BLaER1 (cell line): Measurements from ENCODE around the gene TMEM134.

Experiments
- H3K27ac ChIP-seq: shearing (Covaris generic); formaldehyde crosslinking; 2 replicates; pipeline ENCODE4 v1.8.1; 2022
- H3K27me3 ChIP-seq: shearing (Covaris generic); formaldehyde crosslinking; 2 replicates; pipeline ENCODE4 v1.8.1; 2022
- H3K36me3 ChIP-seq: shearing (Covaris generic); formaldehyde crosslinking; 2 replicates; pipeline ENCODE4 v1.8.1; 2022
- H3K4me1 ChIP-seq: shearing (Covaris generic); formaldehyde crosslinking; 2 replicates; pipeline ENCODE4 v1.8.1; 2022
- H3K4me2 ChIP-seq: shearing (Covaris generic); formaldehyde crosslinking; 2 replicates; pipeline ENCODE4 v1.8.1; 2022
- H3K4me3 ChIP-seq: shearing (Covaris generic); formaldehyde crosslinking; 2 replicates; pipeline ENCODE4 v1.8.1; 2022
- H3K9ac ChIP-seq: shearing (Covaris generic); formaldehyde crosslinking; 2 replicates; pipeline ENCODE4 v1.8.1; 2022
- H3K9me3 ChIP-seq: shearing (Covaris generic); formaldehyde crosslinking; 2 replicates; pipeline ENCODE4 v1.8.1; 2022
- H4K20me1 ChIP-seq: shearing (Covaris generic); formaldehyde crosslinking; 2 replicates; pipeline ENCODE4 v1.8.1; 2022
- Cebpa-rat ChIP-seq: shearing (Covaris generic); IDR thresholded peaks from 2 replicates; pipeline ENCODE4 v1.8.1; 2022

TMEM134 gene

DNA sequence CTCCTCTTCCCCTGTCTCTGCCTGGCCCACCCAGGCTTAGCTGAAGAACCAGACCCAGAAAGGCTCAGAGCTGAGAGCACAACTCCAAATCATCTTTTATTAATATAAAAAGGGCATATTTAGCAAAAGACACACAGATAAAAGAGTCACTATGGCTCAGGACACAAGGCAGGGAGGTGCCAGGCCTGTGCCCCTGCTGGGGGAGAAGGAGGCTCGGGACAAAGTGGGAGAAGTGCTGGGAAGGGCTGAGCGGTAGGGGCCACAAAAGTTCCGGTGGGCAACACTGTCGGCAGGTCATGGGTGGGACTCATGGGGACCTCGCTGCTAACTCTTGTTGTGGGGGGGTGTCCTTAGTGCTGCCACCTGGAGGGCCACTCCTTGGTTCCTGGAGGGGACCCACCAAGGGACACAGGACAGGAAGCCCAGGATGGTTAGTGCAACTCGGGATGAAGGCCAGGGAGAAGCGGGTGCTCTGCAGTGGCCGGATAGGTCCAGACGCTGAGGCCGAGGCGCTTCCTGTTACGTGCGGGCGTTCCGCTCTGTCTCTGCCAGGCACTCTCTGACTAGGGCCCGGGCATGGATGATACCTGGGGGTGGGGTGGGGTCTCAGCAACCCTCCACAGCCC is 37.5 kb upstream of the TMEM134 start:
- Histone ChIP-seq H4K20me1 (peaks cover 51% of the 10 kb centered on the region), H3K4me3 (peak overlapping the region; percentile 82; the same call in 1 of the 2 replicates), H3K9me3 (no peaks in the 10 kb centered on the region), H3K4me1 (peaks cover 55% of the 10 kb centered on the region), H3K9ac (peak overlapping the region; percentile 81), H3K36me3 (peaks cover 17% of the 10 kb centered on the region), H3K27ac (0 out of 2 replicates have a peak overlapping the region, but pooled peaks have one; percentile 22), H3K4me2 (peak overlapping the region; percentile 94), H3K27me3 (peaks cover 9% of the 10 kb centered on the region; the same call in 1 of the 2 replicates)
- no peak for TF ChIP-seq Cebpa-rat

DNA sequence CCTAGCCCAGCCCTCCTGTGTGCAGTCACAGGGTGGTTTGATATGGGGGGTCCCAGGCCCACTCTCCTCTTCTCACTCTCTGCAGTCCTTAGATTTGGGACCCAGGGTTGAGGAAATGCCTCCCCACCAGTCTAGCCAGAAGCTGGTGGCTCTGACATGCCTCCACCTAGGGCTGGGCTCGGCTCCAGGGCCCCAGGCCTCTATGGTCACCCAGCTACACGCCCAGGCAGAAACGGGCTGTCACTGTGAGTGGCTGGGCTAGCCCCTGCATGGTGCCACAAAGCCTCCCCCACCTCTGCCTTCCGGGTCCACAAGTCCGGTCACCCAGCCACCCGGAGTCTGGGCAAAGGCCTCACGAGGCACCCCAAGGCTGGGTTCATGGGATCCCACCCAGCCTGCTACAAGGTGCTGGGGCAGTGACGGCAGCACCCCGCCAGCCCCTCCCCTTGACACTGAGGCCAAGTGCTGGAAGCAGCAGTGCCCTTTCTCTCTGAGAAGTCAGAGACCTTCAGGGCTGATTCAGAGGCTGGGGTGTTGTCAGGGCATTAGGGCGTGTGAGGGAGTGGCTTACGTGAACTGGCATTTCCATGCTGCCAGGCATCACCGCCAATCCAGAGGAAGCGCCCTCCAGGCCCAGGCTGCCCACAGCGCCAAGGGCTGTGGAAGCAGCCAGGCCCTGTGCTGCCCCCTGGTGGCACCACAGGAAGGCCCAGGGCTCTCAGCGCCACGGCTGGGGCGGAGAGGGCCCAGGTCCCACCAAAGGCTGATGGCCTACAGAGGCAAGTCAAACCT is 36.8 kb upstream of the TMEM134 start:
- no peak for TF ChIP-seq Cebpa-rat
- Histone ChIP-seq H3K4me1 (peaks cover 59% of the 10 kb centered on the region), H3K9me3 (no peaks in the 10 kb centered on the region), H3K36me3 (peaks cover 24% of the 10 kb centered on the region), H3K9ac (peak overlapping the region; percentile 81), H3K4me2 (peak overlapping the region; percentile 94), H3K27me3 (peaks cover 9% of the 10 kb centered on the region; the same call in 1 of the 2 replicates), H3K27ac (peak overlapping the region; percentile 66), H3K4me3 (peak overlapping the region; percentile 81), H4K20me1 (peaks cover 51% of the 10 kb centered on the region)

DNA sequence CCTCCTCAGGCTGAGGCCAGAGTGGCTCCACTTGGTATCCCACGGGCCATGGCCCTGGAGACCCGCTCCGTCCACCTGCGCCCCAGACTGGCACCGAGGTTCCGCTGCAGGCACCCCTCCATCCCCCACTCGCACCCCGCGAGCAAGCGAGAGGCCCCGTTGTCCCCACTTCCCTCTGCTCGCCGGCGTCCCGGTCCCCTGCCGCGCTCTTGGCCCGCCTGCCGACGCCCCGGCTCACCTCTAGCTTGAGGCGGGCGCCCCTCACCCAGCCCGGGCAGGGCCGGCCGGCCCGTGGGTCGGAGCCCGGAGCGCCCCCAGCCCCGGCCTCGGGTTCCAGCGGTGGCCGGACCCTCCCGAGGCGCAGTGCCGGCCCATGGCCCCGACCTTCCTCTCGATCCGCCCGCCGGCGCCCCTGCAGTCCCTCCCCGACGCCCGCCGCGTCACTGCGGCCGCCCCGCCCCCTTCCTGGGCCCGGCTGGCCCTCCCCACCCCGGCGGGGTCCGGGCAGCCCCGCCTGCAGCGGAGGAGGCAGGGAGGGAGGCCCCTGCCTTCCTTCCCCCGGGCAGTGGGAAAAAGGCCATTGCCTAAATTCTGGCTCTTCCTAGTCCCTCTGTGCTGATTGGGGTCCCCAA is 36.0 kb upstream of the TMEM134 start, which contains the start of gene PITPNM1:
Gene PITPNM1 (minus strand): TSS at position 414 of the 632 bp plus-strand sequence. CDS start 1,183 bp downstream, outside the sequence.
- Histone ChIP-seq H3K36me3 (peaks cover 28% of the 10 kb centered on the region), H3K4me2 (peak within 1 kb of the TSS; percentile 94), H4K20me1 (peaks cover 51% of the 10 kb centered on the region), H3K9ac (peak within 1 kb of the TSS; percentile 81), H3K4me1 (peaks cover 67% of the 10 kb centered on the region), H3K9me3 (no peaks in the 10 kb centered on the region), H3K27me3 (peaks cover 9% of the 10 kb centered on the region; the same call in 1 of the 2 replicates), H3K4me3 (peak within 1 kb of the TSS; percentile 81), H3K27ac (peak within 1 kb of the TSS; percentile 76)
- TF ChIP-seq Cebpa-rat, result no peak

DNA sequence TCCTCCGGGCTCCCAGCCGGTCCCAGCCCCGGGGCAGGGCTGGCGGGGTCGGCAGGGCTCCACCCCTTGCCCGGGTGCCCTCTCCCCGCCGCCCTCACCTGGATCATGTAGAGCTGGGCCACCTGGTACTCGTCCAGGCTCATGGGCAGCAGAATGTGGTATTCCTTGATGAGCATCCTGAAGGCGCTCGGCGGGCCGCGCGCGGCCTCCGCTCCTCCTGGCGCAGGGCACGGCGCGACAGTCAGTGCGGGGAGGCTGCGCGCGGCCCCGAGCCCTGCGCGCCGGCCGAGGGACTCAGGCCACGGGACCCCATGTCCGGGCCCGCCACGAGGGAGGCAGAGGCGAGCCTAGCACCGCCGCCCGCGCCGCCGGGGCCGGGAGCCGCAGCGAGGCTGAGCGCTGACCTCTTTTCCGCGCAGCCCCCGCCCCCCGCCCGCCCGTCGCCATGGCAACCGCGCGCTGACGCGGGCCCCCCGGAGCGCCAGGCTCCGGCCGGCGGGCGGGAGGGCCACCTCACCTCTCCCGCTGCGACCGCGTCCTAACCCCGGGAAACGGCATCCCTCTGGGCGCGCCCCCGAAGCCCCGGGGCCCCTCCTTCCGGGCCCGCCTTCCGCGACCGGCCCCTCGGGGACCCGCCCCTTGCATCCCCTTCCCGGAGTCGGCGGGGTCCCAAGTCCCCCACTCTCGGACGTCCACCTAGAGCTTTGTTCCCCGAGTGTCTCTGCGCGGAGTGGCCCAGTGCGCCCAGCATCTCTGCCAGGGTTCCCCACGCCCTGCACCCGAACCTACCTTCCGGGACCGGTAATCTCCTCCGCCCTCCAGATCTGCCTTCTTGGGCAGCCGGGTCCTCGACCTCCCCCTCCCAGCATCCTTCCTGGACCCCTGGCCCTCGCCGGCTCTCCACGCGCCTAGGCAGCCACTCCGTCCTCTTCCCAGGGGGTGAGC is 35.2 kb upstream of the TMEM134 start:
- Histone ChIP-seq H3K4me1 (peaks cover 67% of the 10 kb centered on the region), H3K27me3 (peaks cover 9% of the 10 kb centered on the region; the same call in 1 of the 2 replicates), H3K4me3 (peak overlapping the region; percentile 81), H3K27ac (peak overlapping the region; percentile 76), H3K9me3 (no peaks in the 10 kb centered on the region), H4K20me1 (peaks cover 51% of the 10 kb centered on the region), H3K9ac (peak overlapping the region; percentile 81), H3K4me2 (peak overlapping the region; percentile 94), H3K36me3 (peaks cover 34% of the 10 kb centered on the region)
- TF ChIP-seq Cebpa-rat, result no peak

DNA sequence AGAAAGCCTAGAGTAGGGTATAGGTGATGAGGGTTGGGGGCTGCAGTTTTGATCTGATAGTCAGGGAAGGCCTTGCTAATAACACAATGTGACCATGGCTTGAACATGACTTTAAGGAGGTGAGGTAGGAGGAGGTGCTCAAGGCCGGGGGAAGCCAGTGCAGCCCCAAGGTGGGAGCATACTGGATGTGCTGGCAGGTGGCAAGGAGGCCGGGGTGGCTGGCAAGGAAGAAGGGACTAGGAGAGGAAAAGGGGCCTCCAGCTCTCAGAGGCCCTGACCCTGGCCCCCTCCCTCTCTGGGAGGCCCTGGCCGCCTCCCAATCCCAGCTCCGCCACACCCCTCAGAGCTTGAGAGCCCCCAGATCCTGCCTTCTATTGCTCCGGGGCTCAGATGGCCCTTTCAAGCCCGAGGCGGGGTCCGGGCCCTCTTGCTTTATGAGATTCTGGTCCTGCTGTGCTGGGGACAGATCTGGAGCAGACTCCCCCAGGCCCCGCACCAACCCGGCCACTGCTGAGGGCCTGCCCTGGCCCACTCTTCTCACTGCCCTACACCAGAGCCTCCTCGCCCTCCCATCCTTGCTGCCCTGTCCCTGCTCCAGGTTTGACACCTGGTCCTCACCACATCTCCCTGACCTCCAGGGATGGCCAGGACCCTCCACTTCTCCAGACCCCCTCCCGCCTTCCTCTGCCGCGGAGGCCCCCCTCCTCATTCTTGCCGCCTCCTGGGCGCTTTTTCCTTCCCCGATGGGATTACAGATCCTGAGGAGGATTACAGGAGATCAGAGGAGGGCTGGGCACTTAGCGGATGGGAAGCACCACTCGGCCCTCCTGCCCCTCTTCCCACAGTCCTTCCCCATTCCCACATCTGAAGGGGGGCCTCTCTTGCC is 34.3 kb upstream of the TMEM134 start:
- Histone ChIP-seq H3K27ac (peak overlapping the region; percentile 76; the same call in 1 of the 2 replicates), H3K4me2 (peak overlapping the region; percentile 94), H3K4me1 (peaks cover 61% of the 10 kb centered on the region), H3K9ac (peak overlapping the region; percentile 81), H3K9me3 (no peaks in the 10 kb centered on the region), H3K4me3 (peak overlapping the region; percentile 81), H4K20me1 (peaks cover 51% of the 10 kb centered on the region), H3K36me3 (peaks cover 43% of the 10 kb centered on the region), H3K27me3 (peaks cover 9% of the 10 kb centered on the region; the same call in 1 of the 2 replicates)
- TF ChIP-seq Cebpa-rat, result no peak

DNA sequence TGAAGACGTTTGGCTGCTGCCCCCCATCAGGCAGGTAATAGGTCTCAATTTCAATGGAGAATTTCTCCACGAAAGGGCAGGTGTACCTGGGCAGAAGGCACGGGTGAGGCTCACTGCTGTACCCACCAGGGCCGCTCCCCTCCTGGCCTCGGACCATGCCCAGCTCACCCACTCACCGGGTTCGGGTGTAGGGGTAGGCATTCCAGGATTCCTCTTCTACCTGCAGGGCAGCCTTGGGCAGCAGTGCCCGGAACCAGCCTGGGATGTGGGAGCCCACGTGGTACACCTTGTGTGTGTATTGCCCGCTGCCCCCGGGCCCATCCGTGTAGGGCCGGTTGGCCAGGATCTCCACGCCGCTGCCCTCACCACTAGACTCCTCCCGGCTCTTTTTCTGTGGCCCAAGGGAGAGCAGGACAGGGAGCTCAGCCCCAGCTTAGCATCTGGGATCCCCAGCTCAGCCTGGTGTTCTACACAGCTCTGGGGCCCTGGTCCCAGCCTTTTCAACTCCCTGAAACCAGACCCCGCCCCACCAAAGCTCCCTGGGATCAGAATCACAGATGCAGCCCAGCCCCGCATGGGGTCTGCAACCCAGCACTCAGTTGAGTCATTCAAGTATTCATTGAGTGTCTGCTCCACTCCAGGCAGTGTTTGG is 33.4 kb upstream of the TMEM134 start:
- no peak for TF ChIP-seq Cebpa-rat
- peaks cover 52% of the 10 kb centered on the region for H3K36me3 ChIP-seq
- peaks cover 57% of the 10 kb centered on the region for H3K4me1 ChIP-seq
- no peak overlapping the region for H3K9ac ChIP-seq
- H3K27ac ChIP-seq, result no peak overlapping the region
- no peaks in the 10 kb centered on the region for H3K9me3 ChIP-seq
- H3K27me3 ChIP-seq, result peaks cover 9% of the 10 kb centered on the region; the same call in 1 of the 2 replicates
- peaks cover 48% of the 10 kb centered on the region for H4K20me1 ChIP-seq
- H3K4me2 ChIP-seq, result peak overlapping the region; percentile 94
- H3K4me3 ChIP-seq, result no peak overlapping the region

DNA sequence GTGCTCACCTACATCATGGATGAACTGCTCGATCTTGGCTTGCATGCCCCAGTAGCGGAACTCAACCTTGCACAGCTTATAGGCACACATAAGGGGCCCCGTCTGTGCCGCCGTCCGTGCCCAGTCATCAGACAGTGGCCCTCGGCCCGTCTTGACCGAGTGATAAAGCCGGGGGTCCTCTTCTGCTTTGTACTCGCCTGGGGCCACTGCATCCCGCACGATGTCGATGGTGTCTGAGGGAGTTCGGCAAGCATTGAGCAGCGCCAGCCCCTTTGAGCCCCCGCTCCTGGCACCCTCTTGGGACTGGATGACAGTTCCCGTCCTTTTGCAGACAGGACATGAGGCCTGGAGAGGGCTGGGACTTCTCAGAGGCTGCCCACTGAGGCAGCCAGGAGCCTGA is 32.8 kb upstream of the TMEM134 start:
- Histone ChIP-seq H3K27me3 (peaks cover 9% of the 10 kb centered on the region; the same call in 1 of the 2 replicates), H3K4me3 (no peak overlapping the region), H3K27ac (no peak overlapping the region), H4K20me1 (peaks cover 42% of the 10 kb centered on the region), H3K4me2 (no peak overlapping the region), H3K4me1 (peaks cover 51% of the 10 kb centered on the region), H3K9ac (no peak overlapping the region), H3K9me3 (no peaks in the 10 kb centered on the region), H3K36me3 (peaks cover 58% of the 10 kb centered on the region)
- no peak for TF ChIP-seq Cebpa-rat
